ENCODE measurements around the gene ALDH9A1. TPM values are rescaled to one million over a fixed set of nuclear protein-coding genes. Genes with fewer than 3 reads are reported as not detected.
"Not testable (repeated sequence)": the region's sequence is repeated elsewhere in the genome, so short reads cannot be mapped to it uniquely, and the experiment has no call there.

The ALDH9A1 gene
- total RNA-seq, 1 donor from 2014 or later = 119 TPM

- DNase-seq (ENCODE audit: low spot score) = no peak
Measured at GRCh38 chr1:165647517-165647916, 50.8 kb downstream of the ALDH9A1 start.

DNA sequence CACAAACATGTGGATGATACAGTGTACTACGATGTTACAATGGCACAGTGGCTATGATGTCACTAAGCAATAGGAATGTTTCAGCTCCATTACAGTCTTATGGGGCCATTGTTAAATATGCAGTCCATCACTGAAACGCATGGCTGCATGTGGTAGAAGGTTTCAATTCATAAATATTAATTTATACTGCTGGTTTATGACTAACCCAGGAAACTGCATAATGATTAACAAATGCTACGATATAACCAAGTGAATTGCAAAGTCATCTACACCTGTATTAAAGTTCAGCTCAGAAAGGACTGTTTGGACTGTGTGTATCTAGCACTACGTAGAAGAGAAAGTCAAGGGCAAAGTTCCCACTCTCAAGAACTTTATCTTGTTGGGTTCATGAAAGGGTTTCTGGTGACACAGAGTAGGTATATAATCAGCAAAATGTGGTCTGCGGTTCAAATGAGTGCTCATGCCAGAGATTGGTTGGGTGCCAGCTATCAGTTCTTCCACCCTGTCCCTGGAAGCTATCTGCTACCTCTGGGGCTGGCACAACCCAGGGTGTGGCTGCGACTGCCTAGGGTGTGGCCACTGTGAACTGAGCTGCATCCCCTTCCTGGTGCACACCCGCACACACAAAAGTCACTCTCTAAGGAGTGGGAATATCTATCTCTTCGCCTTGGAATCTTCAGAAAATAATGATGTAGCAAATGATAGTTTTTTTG lies 52.6 kb downstream of the ALDH9A1 start:
- DNase-seq (ENCODE audit: low spot score) = no peak

- no peak for DNase-seq (ENCODE audit: low spot score)
Measured at GRCh38 chr1:165644064-165644735, 54.2 kb downstream of the ALDH9A1 start.

DNA sequence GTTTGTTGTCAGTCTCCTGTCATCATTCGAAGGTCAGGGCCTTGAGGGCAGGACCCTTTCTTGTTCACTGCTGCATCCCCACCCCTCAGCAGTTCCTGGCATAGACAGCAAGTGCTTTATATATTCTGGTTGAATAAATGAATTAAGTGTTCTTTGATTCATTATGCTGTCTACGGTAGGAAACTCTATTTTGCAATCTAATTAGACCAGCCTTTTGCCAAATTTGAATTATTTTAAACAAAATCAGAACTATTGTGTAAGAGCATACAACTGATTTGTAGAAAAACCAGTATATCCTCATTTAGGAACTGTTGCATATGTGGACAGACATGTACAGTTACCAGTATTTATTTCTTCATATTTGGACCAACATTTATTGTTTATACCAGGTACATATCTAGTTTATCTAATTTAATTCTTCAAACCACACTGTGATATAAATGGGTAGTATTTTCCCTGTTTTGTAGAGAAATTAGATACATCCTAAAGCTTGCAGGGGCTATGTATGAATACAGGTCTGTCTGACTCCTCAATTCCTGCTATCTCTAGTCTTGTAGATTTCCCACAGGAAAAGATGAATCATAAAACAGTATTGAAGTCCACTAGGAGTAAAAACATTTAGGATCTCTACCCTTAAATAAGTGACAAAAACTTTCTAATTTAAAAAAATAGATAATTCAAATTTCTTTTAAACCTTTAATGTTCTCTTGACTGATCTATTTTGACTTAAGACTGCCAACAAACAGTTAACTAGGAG lies 57.0 kb downstream of the ALDH9A1 start:
- DNase-seq (ENCODE audit: low spot score) = no peak

GRCh38 chr1:165639821-165640623 lies 58.3 kb downstream of the ALDH9A1 start:
- no peak for DNase-seq (ENCODE audit: low spot score)

- not testable (repeated sequence) for DNase-seq (ENCODE audit: low spot score)
Measured at GRCh38 chr1:165638211-165638610, 60.2 kb downstream of the ALDH9A1 start.

GRCh38 chr1:165637427-165637826 lies 60.9 kb downstream of the ALDH9A1 start:
- DNase-seq (ENCODE audit: low spot score) = no peak

DNA sequence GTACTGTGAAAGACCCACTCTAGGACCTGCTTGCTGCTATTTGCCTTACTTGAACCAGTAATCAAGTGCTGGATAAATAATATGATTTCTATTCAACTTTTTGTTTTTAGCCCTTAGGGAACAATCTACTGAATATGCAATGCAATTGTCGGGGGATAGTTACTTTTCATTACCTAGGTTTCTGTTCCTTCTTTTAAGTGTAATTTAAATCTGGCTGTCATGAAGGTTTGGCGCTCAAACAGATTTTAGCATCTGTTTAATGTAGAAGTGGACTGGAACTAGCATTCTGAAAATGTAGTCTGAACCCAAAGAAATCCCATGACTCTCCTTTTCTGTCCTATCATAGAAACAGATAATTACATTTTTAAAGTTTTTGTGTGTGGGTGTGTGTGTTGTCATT lies 62.5 kb downstream of the ALDH9A1 start:
- DNase-seq (ENCODE audit: low spot score) = no peak

GRCh38 chr1:165635329-165635728 lies 63.0 kb downstream of the ALDH9A1 start:
- no peak for DNase-seq (ENCODE audit: low spot score)

DNA sequence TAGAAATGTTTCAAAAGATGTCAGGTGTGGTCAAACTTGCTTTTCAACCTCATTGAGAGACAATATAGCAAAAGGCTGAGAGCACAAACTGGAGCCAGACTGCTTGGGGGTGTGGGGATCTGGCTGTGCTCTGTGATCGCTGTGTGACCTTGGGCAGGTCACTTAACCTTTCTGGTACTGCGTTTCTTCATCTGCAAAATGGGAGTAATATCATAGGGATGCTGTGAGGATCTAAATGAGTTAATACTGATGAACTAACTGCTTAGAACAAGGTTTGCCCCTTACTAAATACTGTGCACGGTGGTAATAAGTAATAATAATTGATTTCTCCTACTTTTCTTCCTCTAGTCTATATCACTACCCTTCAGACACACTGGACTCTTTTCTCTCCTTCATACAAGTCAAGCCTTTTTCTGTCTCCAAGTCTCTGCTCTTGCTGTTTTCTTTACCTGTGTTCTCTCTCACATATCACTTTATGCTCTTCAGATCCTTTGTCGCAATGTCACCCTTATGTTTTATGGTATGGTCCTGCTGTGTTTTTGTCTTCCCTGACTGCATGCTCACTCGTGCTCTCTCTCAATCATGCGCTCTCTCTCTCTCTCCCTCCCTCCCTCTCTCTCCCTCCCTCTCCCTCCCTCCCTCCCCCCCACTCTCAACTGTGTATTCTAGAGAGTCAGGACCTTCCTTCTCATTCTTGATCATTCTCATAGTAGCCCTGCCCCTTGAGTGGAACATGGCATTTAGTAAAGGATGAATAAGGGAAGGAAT lies 64.0 kb downstream of the ALDH9A1 start:
- DNase-seq (ENCODE audit: low spot score) = no peak

DNA sequence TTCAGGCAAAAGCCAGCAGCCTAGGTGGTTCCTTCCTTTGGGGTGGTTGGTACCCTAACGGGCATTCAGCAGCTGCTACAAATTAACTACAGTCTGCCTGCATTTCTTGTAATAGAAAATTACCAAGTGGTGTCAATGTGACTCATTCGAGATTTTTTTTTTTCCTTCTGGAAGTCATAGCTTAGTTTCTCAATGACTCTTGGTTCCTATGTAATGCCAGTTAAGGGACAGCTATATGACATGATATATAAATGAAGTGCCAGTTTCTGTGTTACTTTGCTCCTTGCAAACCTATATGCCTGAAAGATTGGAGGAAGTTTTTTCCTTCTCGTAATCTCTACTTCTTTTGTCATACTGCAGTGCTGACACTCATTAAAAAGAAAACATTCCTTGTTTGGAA lies 64.7 kb downstream of the ALDH9A1 start:
- DNase-seq (ENCODE audit: low spot score) = no peak

- DNase-seq (ENCODE audit: low spot score) = no peak
Measured at GRCh38 chr1:165632491-165632890, 65.9 kb downstream of the ALDH9A1 start.

- DNase-seq (ENCODE audit: low spot score) = no peak
Measured at GRCh38 chr1:165632152-165632469, 66.3 kb downstream of the ALDH9A1 start.

- DNase-seq (ENCODE audit: low spot score) = no peak
Measured at GRCh38 chr1:165631342-165632151, 66.8 kb downstream of the ALDH9A1 start.

DNA sequence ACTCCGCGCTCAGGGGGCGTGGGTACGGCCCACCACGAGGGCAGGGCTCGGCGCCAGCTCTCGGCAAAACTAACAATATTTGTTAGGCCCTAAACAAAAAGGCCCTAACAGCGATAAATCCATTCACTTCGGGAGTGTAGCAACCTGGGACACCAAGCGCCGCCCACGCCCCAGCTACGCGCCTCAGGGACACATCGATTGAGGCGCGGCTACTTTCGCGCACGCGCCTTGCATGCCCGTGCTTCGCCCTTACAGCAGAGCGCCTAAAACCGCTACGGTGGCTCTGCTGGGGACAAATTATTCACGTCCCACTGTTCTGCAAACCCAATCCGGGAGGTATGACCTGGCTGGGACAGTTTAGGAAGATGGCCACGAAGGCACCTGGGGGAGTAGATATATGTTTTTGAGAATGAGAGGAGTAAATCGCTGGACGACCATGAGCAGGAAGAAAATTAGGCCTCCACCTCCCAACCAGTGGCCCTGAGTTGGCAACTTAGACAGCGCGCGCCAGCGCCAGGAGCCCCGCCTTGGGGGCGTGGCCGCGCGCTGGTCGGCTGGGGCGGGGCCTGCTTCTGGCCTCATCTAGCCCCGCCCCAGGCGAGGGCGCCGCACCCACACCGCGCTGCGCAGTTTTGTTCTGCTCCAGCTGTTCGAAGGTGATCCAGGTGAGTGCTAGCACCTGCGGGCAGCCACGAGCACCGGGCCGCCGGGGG lies 67.6 kb downstream of the ALDH9A1 start, which contains the start of gene MGST3:
Gene MGST3, plus strand, starts transcription at position 606 of the 713 bp plus-strand sequence. CDS start 18,614 bp downstream, outside the sequence.
- DNase-seq (ENCODE audit: low spot score) = peak; percentile 97

- no peak for DNase-seq (ENCODE audit: low spot score)
Measured at GRCh38 chr1:165629848-165630628, 68.3 kb downstream of the ALDH9A1 start.

- DNase-seq (ENCODE audit: low spot score) = no peak
Measured at GRCh38 chr1:165629151-165629550, 69.2 kb downstream of the ALDH9A1 start.

DNA sequence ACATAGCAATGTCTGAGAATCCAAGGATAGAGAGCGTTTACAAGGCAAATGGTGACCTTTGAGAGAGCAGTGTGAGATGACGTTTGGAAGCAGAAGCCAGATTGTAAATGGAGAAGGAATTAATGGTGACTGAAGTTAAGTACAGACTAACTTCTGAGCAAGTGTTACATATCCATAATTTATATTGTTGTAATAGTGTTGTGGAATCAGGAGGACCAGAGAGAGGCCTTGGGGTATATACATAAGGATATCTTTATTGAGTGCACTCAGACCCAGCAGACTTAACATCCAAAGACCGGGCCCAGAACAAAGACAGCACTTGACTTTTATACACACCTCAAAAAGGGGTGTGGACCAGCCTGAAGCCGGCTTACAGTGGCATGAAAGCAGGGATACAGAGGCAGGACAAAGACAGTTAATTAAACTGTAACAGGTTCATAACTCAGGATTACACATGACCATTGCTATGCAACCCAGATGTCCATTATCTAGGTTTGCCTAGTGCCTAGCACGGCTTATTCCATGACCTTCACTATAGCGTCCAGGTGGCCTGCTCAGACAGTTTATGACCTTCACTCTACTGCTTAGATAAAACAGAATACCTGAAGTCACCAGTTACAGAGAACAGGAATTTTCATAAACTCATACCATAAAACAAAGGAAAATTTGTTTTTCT lies 70.1 kb downstream of the ALDH9A1 start:
- DNase-seq (ENCODE audit: low spot score) = no peak
